ENCODE results near the gene EXD1. TPM values are rescaled to one million over a fixed set of nuclear protein-coding genes. Genes with fewer than 3 reads are reported as not detected.

EXD1 gene
- total RNA-seq, 4 donors from 2014 or later, result not detected

GRCh38 chr15:41231422-41232226 lies 1.1 kb upstream of the EXD1 start:
- Histone ChIP-seq H3K4me3 (peak overlapping the region; percentile 73 to 91 (median 86)), H3K27me3 (no peaks in the 10 kb centered on the region), H3K36me3 (no peaks in the 10 kb centered on the region), H3K27ac (peak overlapping the region; percentile 91 to 97 (median 94)), H3K9me3 (no peaks in the 10 kb centered on the region), H3K4me1 (peaks cover 31 to 35% of the 10 kb centered on the region in 2 donors)
- ATAC-seq (peak; percentile 58 to 59), DNase-seq (no peak)
- intact Hi-C loops (cut with DNase I; ENCODE audit: low total_unique reads) (loop anchor here (1.0 to 5.0 kb wide), 6 partner anchors 53 to 543 kb away; partner anchors contain the start of genes MAPKBP1, NUSAP1, OIP5 and RTF1), in situ Hi-C loops (cut with MboI; ENCODE audit: low sequenced_read_pairs in 4 of 4) (no loop called here)
- TF ChIP-seq CTCF (IDR thresholded peaks at IDR 0.05 in 4 of 5, conservative IDR thresholded peaks at IDR 0.05 in 1 of 5) (no peak), POLR2A (IDR thresholded peaks at IDR 0.05) (peak in 1 of 2 donors; percentile 28)

DNA sequence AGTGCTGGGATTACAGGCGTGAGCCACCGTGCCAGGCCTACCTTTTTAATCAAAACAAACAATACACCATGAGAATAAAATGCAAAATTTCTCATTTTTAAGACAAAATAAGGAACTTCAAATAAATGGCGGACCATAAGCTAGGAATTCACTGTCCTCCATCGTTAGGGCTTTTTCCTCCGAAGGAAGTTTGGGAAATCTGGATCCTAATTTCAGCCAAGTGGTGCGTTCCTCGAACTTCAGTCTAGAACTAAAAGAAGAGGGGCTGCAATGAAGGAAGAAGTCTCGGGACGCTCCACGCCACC lies 260 bp downstream of the EXD1 start:
- TF ChIP-seq CTCF (IDR thresholded peaks at IDR 0.05 in 4 of 5, conservative IDR thresholded peaks at IDR 0.05 in 1 of 5) (no peak), POLR2A (IDR thresholded peaks at IDR 0.05) (no peak)
- H3K36me3 ChIP-seq, result no peaks in the 10 kb centered on the region
- no peaks in the 10 kb centered on the region for H3K9me3 ChIP-seq
- ATAC-seq, result no peak
- H3K4me1 ChIP-seq, result peaks cover 31 to 35% of the 10 kb centered on the region in 2 donors
- in situ Hi-C loops (cut with MboI; ENCODE audit: low sequenced_read_pairs in 4 of 4), result no loop called here
- no peak for DNase-seq
- peak overlapping the region; percentile 73 to 91 (median 86) for H3K4me3 ChIP-seq
- intact Hi-C loops (cut with DNase I; ENCODE audit: low total_unique reads), result loop anchor here (1.0 to 5.0 kb wide), 4 partner anchors 114 to 288 kb away; partner anchors contain the start of genes INO80 and RTF1
- H3K27me3 ChIP-seq, result no peaks in the 10 kb centered on the region
- H3K27ac ChIP-seq, result peak overlapping the region; percentile 91 to 97 (median 94)

DNA sequence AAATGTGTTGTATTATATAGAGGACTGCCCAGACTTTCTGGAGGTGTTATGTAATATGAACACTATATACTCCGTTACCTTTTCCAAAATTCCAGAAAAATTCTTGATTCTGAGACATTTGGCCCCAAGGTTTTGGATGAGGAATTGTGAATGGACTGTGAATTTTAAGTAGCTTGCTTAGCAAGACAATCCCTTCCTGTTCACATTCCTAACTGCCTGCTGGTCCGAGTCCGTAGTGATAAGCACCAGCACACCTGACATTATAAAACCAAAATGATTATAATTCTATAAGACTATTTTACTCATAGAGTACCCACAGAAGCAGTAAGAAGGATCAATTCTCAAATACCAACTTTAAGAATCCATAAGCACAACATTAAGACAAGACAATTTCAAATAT lies 11.2 kb downstream of the EXD1 start:
- in situ Hi-C loops (cut with MboI; ENCODE audit: low sequenced_read_pairs in 4 of 4), result no loop called here
- peaks cover 0 to 2% (median 0%) of the 10 kb centered on the region in 3 donors for H3K27me3 ChIP-seq
- no peak for ATAC-seq

GRCh38 chr15:41218851-41219250 lies 11.7 kb downstream of the EXD1 start:
- no peak for ATAC-seq
- in situ Hi-C loops (cut with MboI; ENCODE audit: low sequenced_read_pairs in 4 of 4), result no loop called here
- TF ChIP-seq CTCF (IDR thresholded peaks at IDR 0.05 in 4 of 5, conservative IDR thresholded peaks at IDR 0.05 in 1 of 5) (no peak), POLR2A (IDR thresholded peaks at IDR 0.05) (no peak)

More for the DNA sequence above, 11.2 kb downstream of the EXD1 start:
- DNase-seq, result no peak
- H3K9me3 ChIP-seq, result no peaks in the 10 kb centered on the region
- H3K4me3 ChIP-seq, result no peak overlapping the region
- H3K4me1 ChIP-seq, result no peaks in the 10 kb centered on the region
- no peaks in the 10 kb centered on the region for H3K36me3 ChIP-seq
- intact Hi-C loops (cut with DNase I; ENCODE audit: low total_unique reads), result no loop called here
- TF ChIP-seq POLR2A (IDR thresholded peaks at IDR 0.05) (no peak), CTCF (IDR thresholded peaks at IDR 0.05 in 4 of 5, conservative IDR thresholded peaks at IDR 0.05 in 1 of 5) (no peak)
- H3K27ac ChIP-seq, result no peak overlapping the region

More at GRCh38 chr15:41218851-41219250, 11.7 kb downstream of the EXD1 start:
- no peaks in the 10 kb centered on the region for H3K9me3 ChIP-seq
- H3K27me3 ChIP-seq, result peaks cover 0 to 2% (median 0%) of the 10 kb centered on the region in 3 donors
- H3K4me3 ChIP-seq, result no peak overlapping the region
- H3K27ac ChIP-seq, result no peak overlapping the region
- H3K36me3 ChIP-seq, result no peaks in the 10 kb centered on the region
- intact Hi-C loops (cut with DNase I; ENCODE audit: low total_unique reads), result no loop called here
- DNase-seq, result no peak
- H3K4me1 ChIP-seq, result no peaks in the 10 kb centered on the region
